Measurements from ENCODE around the gene LAMA2.

LAMA2 gene

DNA sequence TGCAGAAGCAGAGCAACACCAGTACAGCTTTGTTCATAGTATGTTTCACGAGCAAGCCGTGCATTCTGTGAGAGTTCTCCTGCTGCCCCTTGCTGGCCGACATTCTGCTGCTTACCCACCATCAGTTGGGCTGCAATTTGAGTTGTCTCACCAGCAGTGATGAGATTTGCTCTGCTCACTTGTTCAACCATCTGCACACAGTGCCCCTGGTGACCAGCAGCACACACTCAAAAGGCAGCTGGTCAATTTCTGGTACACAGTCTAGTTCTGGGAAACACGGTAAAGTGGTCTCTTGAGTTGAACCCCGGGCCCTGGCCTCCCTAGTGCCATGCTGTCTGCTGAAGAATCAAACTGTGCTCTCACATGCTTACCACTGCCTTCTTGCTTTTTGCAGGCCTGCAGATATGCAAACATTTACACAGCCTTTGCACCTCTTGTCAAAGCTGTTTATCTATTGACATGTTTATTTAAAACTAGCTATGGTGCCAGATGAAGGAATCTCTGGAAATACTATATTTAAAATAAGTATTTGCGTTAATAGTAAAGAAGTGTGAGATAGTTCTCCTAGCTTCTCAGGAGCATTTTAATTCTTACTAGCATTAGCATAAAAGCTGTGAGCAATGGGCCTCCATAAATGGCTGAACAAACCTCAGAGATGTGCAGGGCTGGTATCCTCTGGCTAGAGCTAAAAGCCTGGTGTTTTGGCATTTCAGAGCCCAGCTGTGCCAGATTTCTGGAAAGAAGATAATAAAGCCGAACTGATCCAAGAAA lies 592.7 kb downstream of the LAMA2 start:
- DNase-seq, result no peak

DNA sequence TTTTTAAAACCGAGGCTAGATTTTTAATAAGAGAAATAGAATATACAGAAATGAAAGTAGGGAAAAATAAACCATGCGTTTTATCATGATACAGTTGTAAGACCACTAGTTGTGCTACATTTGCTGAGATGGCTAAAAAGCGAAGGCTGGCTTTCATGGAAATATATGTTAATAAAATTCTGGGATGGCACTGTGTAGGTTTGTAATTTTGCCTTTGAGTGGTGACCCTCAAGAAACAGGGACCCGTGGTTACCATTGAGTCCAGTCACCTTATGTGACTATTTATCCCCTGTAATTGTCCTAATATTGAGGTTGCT lies 593.3 kb downstream of the LAMA2 start:
- no peak for DNase-seq

- no peak for DNase-seq
Observed at GRCh38 chr6:129476810-129477209, 593.9 kb downstream of the LAMA2 start.

- no peak for DNase-seq
Observed at GRCh38 chr6:129478379-129478778, 595.4 kb downstream of the LAMA2 start.

- DNase-seq, result no peak
Observed at GRCh38 chr6:129481706-129482105, 598.8 kb downstream of the LAMA2 start.

- no peak for DNase-seq
Observed at GRCh38 chr6:129485746-129486145, 602.8 kb downstream of the LAMA2 start.

GRCh38 chr6:129486327-129486726 lies 603.4 kb downstream of the LAMA2 start:
- DNase-seq, result no peak

DNA sequence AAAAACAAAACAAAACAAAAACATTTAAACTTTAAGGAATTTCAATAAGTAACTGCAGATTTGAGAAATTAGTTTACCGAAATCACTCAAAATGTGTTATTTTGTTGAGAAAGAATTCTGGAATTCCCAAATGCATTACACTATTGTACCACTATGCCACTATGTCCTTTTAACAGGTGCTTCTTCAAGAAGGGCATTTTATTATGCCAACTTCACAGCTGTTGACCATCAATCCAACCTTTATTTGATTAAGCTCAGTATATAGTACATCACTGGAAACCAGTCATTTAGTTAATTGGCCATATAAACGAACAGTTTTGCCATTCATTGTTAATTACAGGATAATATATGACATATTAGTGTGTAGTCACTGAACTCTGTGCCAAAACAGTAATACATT lies 605.4 kb downstream of the LAMA2 start:
- no peak for DNase-seq

DNA sequence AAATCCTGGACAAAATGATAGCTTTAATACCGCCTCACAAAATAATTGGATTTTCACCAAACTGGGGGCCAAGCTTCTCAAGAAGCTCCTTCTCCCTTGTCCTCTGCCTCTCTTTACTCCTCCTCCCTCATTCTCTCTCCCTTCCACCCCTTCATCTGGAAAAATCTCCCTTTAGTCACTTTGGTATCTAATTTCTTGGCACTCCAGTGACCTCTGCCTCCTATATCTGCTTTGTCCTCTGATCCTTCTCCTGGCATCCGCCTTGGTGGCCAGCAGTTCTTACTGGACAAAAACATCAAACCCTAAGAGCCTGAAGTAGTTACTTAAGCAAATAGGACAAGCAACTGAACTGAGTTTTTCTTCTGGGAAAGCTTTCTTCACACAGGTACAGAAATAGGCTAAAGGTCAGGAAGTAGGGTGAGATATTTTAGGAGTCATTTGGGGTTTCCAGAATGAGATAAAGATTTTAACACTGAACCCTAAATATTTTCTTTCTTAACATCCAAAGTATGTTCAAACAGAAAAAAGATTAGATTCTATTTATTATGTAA lies 606.4 kb downstream of the LAMA2 start:
- no peak for DNase-seq

GRCh38 chr6:129490521-129491255 lies 607.8 kb downstream of the LAMA2 start:
- no peak for DNase-seq

GRCh38 chr6:129491436-129491835 lies 608.5 kb downstream of the LAMA2 start:
- no peak for DNase-seq

DNA sequence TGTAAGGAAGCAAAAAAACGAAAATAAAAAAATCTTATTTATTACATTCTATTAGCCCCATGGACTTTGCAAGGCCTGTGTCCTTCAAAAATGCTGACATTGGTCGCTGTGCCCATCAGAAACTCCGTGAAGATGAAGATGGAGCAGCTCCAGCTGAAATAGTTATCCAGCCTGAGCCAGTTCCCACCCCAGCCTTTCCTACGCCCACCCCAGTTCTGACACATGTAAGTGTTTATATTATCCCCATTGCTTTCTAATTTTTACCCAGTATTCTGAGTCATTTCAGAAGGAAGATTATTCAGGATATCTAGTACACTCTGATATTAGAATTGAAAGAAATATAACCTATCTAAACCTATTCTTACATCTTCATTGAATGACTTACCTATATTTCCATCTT lies 609.3 kb downstream of the LAMA2 start:
- DNase-seq, result no peak

DNA sequence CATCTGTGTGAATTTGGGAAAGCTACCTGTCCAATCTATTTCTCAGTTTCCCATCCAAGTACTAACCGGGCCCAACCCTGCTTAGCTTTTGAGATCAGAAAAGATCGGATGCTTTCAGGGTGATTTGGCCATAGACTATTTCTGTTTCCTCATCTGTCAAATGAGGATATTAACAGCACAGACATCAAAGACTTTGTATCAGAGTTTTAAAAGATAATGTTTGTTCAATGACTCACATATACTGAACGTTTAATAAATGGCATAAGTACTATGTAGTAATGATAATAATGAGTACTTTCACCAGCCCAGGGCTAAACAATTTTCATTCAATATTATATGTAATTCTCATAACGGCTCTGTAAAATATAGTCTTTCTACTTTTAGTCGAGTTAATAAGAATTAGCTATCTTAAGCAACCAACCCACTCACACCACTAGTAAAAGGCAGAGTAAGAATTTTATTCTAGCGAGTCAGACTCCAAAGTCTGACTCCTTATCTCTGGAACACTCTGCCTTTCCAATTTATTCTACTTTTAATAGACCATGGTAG lies 610.5 kb downstream of the LAMA2 start:
- no peak for DNase-seq

GRCh38 chr6:129494099-129494498 lies 611.2 kb downstream of the LAMA2 start:
- no peak for DNase-seq

DNA sequence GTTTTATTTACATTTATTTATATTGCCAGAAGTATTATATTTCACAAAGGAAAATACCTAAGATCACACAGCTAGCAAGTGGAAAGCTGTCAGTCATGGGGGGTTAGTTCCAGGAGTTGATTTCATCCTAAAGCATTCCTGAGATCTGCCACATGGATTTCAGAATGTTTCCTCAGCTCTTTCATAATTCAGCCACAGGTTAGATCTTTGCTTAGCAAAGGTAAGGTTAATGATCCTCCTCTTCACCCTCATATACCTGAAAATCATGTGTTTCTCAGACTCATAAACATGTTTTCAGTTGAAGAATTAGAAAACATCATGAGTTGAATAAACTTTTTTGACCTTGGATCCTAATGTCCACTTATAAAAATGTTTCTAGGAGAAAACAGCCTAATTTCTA lies 611.6 kb downstream of the LAMA2 start:
- no peak for DNase-seq

- no peak for DNase-seq
Observed at GRCh38 chr6:129495652-129496051, 612.7 kb downstream of the LAMA2 start.

- DNase-seq, result no peak
Observed at GRCh38 chr6:129497481-129498441, 614.8 kb downstream of the LAMA2 start.

DNA sequence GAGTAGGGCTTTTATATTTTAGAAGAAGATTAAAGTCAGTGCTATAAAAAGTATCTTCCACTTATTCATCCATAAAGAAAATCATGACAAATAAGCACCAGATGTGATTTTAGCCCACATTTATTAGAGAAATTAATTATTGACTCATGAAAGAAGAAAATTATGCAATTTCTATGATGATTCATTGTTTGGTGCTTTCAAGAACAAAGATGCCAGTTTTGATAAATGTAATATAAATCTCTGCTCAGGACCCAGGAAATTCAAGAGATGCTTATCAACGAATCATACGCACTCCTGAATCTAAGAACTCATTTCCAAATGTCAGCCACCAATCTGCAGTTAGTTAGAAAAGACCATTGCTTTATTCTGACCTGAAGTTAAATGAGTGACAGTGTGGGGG lies 615.6 kb downstream of the LAMA2 start:
- no peak for DNase-seq

- DNase-seq, result no peak
Observed at GRCh38 chr6:129498950-129499842, 616.3 kb downstream of the LAMA2 start.

DNA sequence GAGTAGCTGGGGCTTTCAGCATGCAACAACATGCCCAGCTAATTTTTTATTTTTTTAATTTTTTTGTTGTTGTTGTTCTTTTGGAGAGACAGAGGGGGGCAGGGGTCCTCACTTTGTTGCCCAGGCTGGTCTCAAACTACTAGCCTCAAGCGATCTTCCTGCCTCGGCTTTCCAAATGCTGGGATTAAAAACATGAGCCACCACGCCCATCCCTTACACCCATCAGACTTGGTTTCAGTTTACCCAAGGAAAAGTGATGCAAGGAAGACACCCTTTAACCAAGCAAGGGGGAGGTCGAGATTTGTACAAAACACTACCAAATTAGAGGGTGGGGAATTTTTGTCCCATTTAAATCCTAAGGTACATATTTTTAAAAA lies 616.9 kb downstream of the LAMA2 start:
- no peak for DNase-seq

DNA sequence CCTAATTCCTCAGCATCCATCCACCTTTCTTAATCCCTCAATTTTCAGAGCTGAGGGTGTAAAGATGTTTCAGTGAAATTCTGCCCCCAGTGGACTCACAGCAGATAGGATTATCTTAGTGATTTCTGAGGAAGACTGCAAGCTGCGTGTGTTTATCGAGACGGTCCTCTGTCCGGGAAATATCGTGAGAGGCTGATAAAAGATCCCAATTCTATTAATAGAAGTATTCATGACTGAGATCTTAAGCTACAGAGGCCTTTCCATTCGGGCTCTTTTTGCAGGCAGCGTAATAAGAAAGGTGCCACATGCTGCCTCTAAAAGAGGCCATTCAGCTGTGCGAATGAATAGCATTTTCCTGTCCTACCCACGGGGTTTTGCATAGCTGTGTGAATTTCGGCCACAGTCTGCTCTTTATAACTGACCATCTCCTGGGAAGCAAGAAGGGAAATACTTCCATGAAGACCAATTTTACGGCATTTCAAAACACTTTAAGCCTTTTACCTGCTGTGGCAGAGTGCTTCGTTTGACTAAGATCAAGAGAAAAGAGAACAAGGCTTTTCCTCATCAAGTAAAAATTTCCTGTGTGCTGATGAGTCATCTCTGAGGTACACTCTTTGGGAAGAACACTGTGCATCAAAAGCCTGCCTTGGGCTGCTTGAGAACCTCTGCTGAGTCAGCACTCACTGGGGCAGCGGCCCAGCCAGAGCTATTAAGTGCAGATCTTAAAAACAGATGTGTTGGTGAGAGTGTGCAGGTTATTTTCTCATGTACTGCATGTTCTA lies 618.2 kb downstream of the LAMA2 start:
- DNase-seq, result no peak

Data from NCI-H1048 (cell line).